ENCODE data around the gene SPN. TPM values are rescaled to one million over a fixed set of nuclear protein-coding genes. Genes with fewer than 3 reads are reported as not detected.

The SPN gene
- not detected in 2 replicates for total RNA-seq

GRCh38 chr16:29663016-29663806, at the start of gene SPN:
TSS of gene SPN (plus strand) at chr16:29663247. CDS start at chr16:29663729, 482 bp downstream.

GRCh38 chr16:29678691-29679267, 15.7 kb downstream of the SPN start, which contains the start of gene QPRT:
TSS of gene QPRT (plus strand) at chr16:29679180. CDS start at chr16:29679198, 18 bp downstream.

Other genes starting within 250 kb of the SPN start
- 9.1 and 11.9 TPM in 2 replicates for gene BOLA2, start 208.9 kb upstream of the SPN start, total RNA-seq
- 6.5 and 15.3 TPM in 2 replicates for gene SLX1B, start 208.7 kb upstream of the SPN start, total RNA-seq
- 0.32 and 1.5 TPM in 2 replicates for gene SULT1A4, start 203.3 kb upstream of the SPN start, total RNA-seq
- gene NPIPB12, start 156.8 kb upstream of the SPN start, total RNA-seq = 5.2 and 21.7 TPM in 2 replicates
- 33.4 and 45.3 TPM in 2 replicates for gene QPRT, start 15.9 kb downstream of the SPN start, total RNA-seq
- gene C16orf54, start 82.7 kb downstream of the SPN start, total RNA-seq = 1.3 and 1.6 TPM in 2 replicates
- not detected in 2 replicates for gene ZG16, start 115.0 kb downstream of the SPN start, total RNA-seq
- gene KIF22, start 127.5 kb downstream of the SPN start, total RNA-seq = 8.4 and 8.8 TPM in 2 replicates
- 145 and 209 TPM in 2 replicates for gene MAZ, start 143.3 kb downstream of the SPN start, total RNA-seq
- gene PRRT2, start 148.9 kb downstream of the SPN start, total RNA-seq = 5.2 and 6.5 TPM in 2 replicates
- 21.1 TPM in 2 replicates for gene PAGR1, start 152.9 kb downstream of the SPN start, total RNA-seq
- 392 and 503 TPM in 2 replicates for gene MVP, start 157.2 kb downstream of the SPN start, total RNA-seq
- 108 and 112 TPM in 2 replicates for gene CDIPT, start 200.0 kb downstream of the SPN start, total RNA-seq
- 0.85 and 1.1 TPM in 2 replicates for gene SEZ6L2, start 236.3 kb downstream of the SPN start, total RNA-seq
- 1.5 and 2.1 TPM in 2 replicates for gene ASPHD1, start 237.2 kb downstream of the SPN start, total RNA-seq

Data from hair follicle dermal papilla cell (primary cell).